Tibial nerve (tissue), 4 donors: ENCODE measurements around the gene CELF3.

ENCODE experiments used
- CTCF ChIP-seq, 5 experiments: fragments of 200-600 bp in 3 of 5; fragments of 450-650 bp in 2 of 5; sonication (generic) in 3 of 5; IDR thresholded peaks; one replicate each; pipeline ENCODE4 v1.5.1; 2016 to 2019; ENCODE audit warnings: antibody characterized with exemption in 5 of 5, mild to moderate bottlenecking in 3 of 5, moderate library complexity in 2 of 5
- EP300 ChIP-seq, 2 donors: sonication (generic); formaldehyde crosslinking; IDR thresholded peaks; one replicate each; pipeline ENCODE4 v1.6.1; 2017; ENCODE audit warnings: antibody characterized with exemption in 2 of 2, mild to moderate bottlenecking in 1 of 2
- POLR2A ChIP-seq, 2 donors: fragments of 450-650 bp; IDR thresholded peaks; one replicate each; pipeline ENCODE4 v1.6.1; 2017; ENCODE audit warnings: antibody characterized with exemption in 2 of 2, mild to moderate bottlenecking in 2 of 2, moderate library complexity in 2 of 2

GRCh38 chr1:151692226-151692625 lies 24.4 kb downstream of the CELF3 start:
- TF ChIP-seq POLR2A (IDR thresholded peaks at IDR 0.05) (no peak), CTCF (IDR thresholded peaks at IDR 0.05) (no peak), EP300 (IDR thresholded peaks at IDR 0.05) (no peak)
